H1 (cell line): ENCODE results near the gene AGRN. TPM values are rescaled to one million over a fixed set of nuclear protein-coding genes. Genes with fewer than 3 reads are reported as not detected.

ENCODE experiments used
- JUN ChIP-seq: IDR thresholded peaks from 2 replicates; pipeline ENCODE4 v1.6.1; 2011; ENCODE audit warnings: low read depth, mild to moderate bottlenecking, improper control_type of control experiment, low read length
- NANOG ChIP-seq: IDR thresholded peaks from 2 replicates; pipeline ENCODE4 v1.6.1; 2011; ENCODE audit warnings: low read length, low read depth, mild to moderate bottlenecking, inconsistent platforms; ENCODE audit not compliant: insufficient read depth, poor library complexity, severe bottlenecking
- POLR2AphosphoS5 ChIP-seq: IDR thresholded peaks from 2 replicates; pipeline ENCODE4 v1.6.1; 2011; ENCODE audit warnings: low read depth, low read length
- polyA plus RNA-seq, 7 experiments: library from polyadenylated mRNA; depleted of rRNA in 3 of 7; stranded (reverse) in 5 of 7; unstranded in 2 of 7; fragments of >200 nt in 5 of 7; fragments of 200-250 nt in 2 of 7; gene quantifications; 1 replicate in 5 of 7; 2 replicates in 1 of 7; 4 replicates in 1 of 7; pipeline versions ENCODE4 v1.2.1 to v1.2.3, GENCODE V29; 2011 to 2013; ENCODE audit warnings: missing spikeins in 2 of 7, mixed read lengths in 2 of 7
- total RNA-seq: library from RNA; stranded (reverse); fragmentation: NEBNext Ultra II Directional; extraction: Animal tissue kit (Norgen Biotek cat#: 25700); gene quantifications from 2 replicates; pipeline ENCODE4 v1.2.1, GENCODE V29; 2021

The AGRN gene
- total and polyA plus RNA-seq, 2 of the 8 experiments (the other 6 are each of a cell fraction or from before 2014, with no cell fraction given): 52.3 to 155 TPM

DNA sequence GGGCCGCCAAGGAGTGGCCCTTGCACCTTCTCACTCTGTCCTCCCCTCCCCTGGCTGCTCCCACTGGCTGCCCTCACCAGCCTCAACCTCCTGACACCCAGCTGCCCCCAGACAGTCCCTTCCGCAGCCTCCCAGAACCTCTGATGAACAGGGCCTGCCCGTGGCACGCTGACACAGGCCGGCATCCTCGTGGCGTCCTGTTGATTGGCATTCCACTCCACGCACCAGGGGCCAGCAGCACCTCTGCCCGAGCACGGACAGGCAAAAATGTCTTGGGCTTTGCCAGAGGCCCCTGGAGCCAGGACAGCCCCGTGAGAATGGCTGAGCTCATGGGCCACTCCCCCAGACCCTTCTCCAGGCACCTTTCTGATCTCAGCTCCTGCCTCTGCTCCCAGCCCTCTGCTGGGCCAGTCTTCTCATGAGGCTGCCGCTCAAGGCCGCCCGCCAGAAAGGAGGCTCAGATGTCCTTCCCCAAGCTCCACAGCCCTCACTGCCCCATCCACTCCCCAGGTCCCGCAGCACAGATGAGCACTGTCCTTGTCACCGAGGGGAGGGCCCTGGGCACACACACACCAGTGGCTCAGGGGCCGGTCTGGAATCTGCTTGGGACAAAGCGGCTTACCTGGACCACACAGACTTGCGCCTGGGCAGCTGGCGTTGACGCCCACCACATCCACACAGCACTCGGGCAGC lies 70.0 kb downstream of the AGRN start (continued):
- TF ChIP-seq NANOG (no peak), POLR2AphosphoS5 (no peak), JUN (no peak)
